Smooth muscle cell (in vitro differentiated cells): ENCODE data around the gene QSER1. TPM values are rescaled to one million over a fixed set of nuclear protein-coding genes. Genes with fewer than 3 reads are reported as not detected.

ENCODE experiments used
- DNase-seq: peaks from one replicate; lab custom pipeline; 2025; ENCODE audit not compliant: unreplicated experiment; lab: John Stamatoyannopoulos, UW
- H2AFZ ChIP-seq: fragments of 200-600 bp; sonication (generic); 2 replicates; pipeline ENCODE4 v1.6.0; 2016; ENCODE audit warnings: antibody characterized with exemption, low read depth, mild to moderate bottlenecking
- H3F3A ChIP-seq: fragments of 200-600 bp; sonication (generic); 2 replicates; pipeline ENCODE4 v1.6.0; 2017; ENCODE audit warnings: antibody characterized with exemption, low read depth
- H3K27ac ChIP-seq: fragments of 200-600 bp; sonication (generic); 2 replicates; pipeline ENCODE4 v1.5.1; 2016; ENCODE audit warnings: low read depth, mild to moderate bottlenecking
- H3K27me3 ChIP-seq: fragments of 200-600 bp; sonication (generic); 2 replicates; pipeline ENCODE4 v1.6.1; 2016; ENCODE audit warnings: low read depth, mild to moderate bottlenecking
- H3K36me3 ChIP-seq: fragments of 200-600 bp; sonication (generic); 2 replicates; pipeline ENCODE4 v1.5.1; 2016; ENCODE audit warnings: low read depth
- H3K4me1 ChIP-seq: fragments of 200-600 bp; sonication (generic); 2 replicates; pipeline ENCODE4 v1.5.1; 2016; ENCODE audit warnings: low read depth
- H3K4me2 ChIP-seq: fragments of 200-600 bp; sonication (generic); 2 replicates; pipeline ENCODE4 v1.6.0; 2016; ENCODE audit warnings: mild to moderate bottlenecking
- H3K4me3 ChIP-seq: fragments of 200-600 bp; sonication (generic); 2 replicates; pipeline ENCODE4 v1.5.1; 2016; ENCODE audit warnings: mild to moderate bottlenecking
- H3K79me2 ChIP-seq: fragments of 200-600 bp; sonication (generic); 2 replicates; pipeline ENCODE4 v1.6.0; 2016; ENCODE audit warnings: low read depth, mild to moderate bottlenecking
- H3K9ac ChIP-seq: fragments of 200-600 bp; sonication (generic); 2 replicates; pipeline ENCODE4 v1.6.0; 2016; ENCODE audit warnings: low read depth
- H3K9me3 ChIP-seq: fragments of 200-600 bp; sonication (generic); replicated peaks from 2 replicates; pipeline ENCODE4 v1.5.1; 2016; ENCODE audit warnings: low read depth
- H4K20me1 ChIP-seq: fragments of 200-600 bp; sonication (generic); 2 replicates; pipeline ENCODE4 v1.6.0; 2016; ENCODE audit warnings: low read depth
- WGBS: methylation state at CpG from one replicate; pipeline ENCODE4 v1.1.7; 2016; ENCODE audit warnings: low lambda C conversion rate; 5-methylcytosine and 5-hydroxymethylcytosine counted together
- polyA plus RNA-seq: library from polyadenylated mRNA; unstranded; fragments of >200 nt; fragmentation: Nextera tagmentation; extraction: Ambion mirVana; gene quantifications from 2 replicates; pipeline ENCODE4 v1.2.1, GENCODE V29; 2016
- total RNA-seq: library from RNA; depleted of rRNA; stranded (reverse); fragments of >200 nt; gene quantifications from 2 replicates; pipeline ENCODE4 v1.2.3, GENCODE V29; 2014
- TF ChIP-seq, protein P1 (sequence below): fragments of 200-600 bp; sonication (generic); IDR thresholded peaks from 2 replicates; pipeline ENCODE4 v1.5.1; 2017; ENCODE audit warnings: borderline replicate concordance, mild to moderate bottlenecking, antibody characterized with exemption; ENCODE audit not compliant: insufficient read depth, poor library complexity, severe bottlenecking

The QSER1 gene
- total and polyA plus RNA-seq, 2 experiments from 2014 or later, result 4.1 to 31.6 TPM

- H3K4me1 ChIP-seq, result no peaks in the 10 kb centered on the region
- H2AFZ ChIP-seq, result no peak overlapping the region
- no peaks in the 10 kb centered on the region for H3K9me3 ChIP-seq
- TF ChIP-seq, protein P1, sequence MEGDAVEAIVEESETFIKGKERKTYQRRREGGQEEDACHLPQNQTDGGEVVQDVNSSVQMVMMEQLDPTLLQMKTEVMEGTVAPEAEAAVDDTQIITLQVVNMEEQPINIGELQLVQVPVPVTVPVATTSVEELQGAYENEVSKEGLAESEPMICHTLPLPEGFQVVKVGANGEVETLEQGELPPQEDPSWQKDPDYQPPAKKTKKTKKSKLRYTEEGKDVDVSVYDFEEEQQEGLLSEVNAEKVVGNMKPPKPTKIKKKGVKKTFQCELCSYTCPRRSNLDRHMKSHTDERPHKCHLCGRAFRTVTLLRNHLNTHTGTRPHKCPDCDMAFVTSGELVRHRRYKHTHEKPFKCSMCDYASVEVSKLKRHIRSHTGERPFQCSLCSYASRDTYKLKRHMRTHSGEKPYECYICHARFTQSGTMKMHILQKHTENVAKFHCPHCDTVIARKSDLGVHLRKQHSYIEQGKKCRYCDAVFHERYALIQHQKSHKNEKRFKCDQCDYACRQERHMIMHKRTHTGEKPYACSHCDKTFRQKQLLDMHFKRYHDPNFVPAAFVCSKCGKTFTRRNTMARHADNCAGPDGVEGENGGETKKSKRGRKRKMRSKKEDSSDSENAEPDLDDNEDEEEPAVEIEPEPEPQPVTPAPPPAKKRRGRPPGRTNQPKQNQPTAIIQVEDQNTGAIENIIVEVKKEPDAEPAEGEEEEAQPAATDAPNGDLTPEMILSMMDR, result no peak
- no peaks in the 10 kb centered on the region for H3K36me3 ChIP-seq
- WGBS, result 60% methylated on average over 1 of the region's 1 CpG
- no peaks in the 10 kb centered on the region for H4K20me1 ChIP-seq
- H3F3A ChIP-seq, result no peaks in the 10 kb centered on the region
- no peaks in the 10 kb centered on the region for H3K79me2 ChIP-seq
- H3K4me3 ChIP-seq, result no peak overlapping the region
- no peak overlapping the region for H3K9ac ChIP-seq
- no peak overlapping the region for H3K27ac ChIP-seq
- H3K4me2 ChIP-seq, result no peak overlapping the region
- DNase-seq, result no peak
- H3K27me3 ChIP-seq, result no peaks in the 10 kb centered on the region
Measured at GRCh38 chr11:32990481-32990880, 97.9 kb downstream of the QSER1 start.

DNA sequence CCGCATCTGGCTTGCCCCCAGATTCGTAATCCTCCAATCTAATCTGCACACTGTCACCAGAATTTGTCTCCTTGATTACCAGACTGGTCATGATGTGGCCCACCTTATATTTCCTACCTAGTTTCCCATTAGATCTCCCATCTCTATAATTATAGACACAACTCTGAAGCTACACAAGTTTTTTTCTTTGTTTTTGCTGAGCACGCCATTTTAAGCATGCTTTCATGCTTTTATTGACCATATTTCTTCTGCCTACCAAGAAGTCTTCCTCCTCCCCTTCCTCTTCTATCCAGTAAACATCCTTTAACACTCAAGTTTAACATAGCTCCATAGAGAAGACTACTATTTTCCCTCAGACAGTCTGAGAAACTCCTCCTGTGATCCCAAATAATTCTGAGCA lies 98.8 kb downstream of the QSER1 start:
- 92% methylated on average over 3 of the region's 3 CpGs for WGBS
- no peak for DNase-seq
- no peak overlapping the region for H3K4me2 ChIP-seq

GRCh38 chr11:32991898-32992297 lies 99.3 kb downstream of the QSER1 start:
- H2AFZ ChIP-seq, result no peak overlapping the region
- H3K79me2 ChIP-seq, result no peaks in the 10 kb centered on the region
- no peak overlapping the region for H3K9ac ChIP-seq
- H3F3A ChIP-seq, result no peaks in the 10 kb centered on the region
- no peaks in the 10 kb centered on the region for H3K27me3 ChIP-seq
- no peak for DNase-seq
- H3K27ac ChIP-seq, result no peak overlapping the region
- H3K36me3 ChIP-seq, result no peaks in the 10 kb centered on the region
- no peaks in the 10 kb centered on the region for H3K4me1 ChIP-seq
- TF ChIP-seq, protein P1, result no peak
- H3K9me3 ChIP-seq, result no peaks in the 10 kb centered on the region
- H3K4me3 ChIP-seq, result no peak overlapping the region
- H3K4me2 ChIP-seq, result no peak overlapping the region
- H4K20me1 ChIP-seq, result no peaks in the 10 kb centered on the region

More for the DNA sequence above, 98.8 kb downstream of the QSER1 start:
- Histone ChIP-seq H3F3A (no peaks in the 10 kb centered on the region), H3K4me3 (no peak overlapping the region), H3K4me1 (no peaks in the 10 kb centered on the region), H3K27ac (no peak overlapping the region), H2AFZ (no peak overlapping the region), H3K27me3 (no peaks in the 10 kb centered on the region), H3K9ac (no peak overlapping the region), H3K79me2 (no peaks in the 10 kb centered on the region), H3K9me3 (no peaks in the 10 kb centered on the region), H3K36me3 (no peaks in the 10 kb centered on the region), H4K20me1 (no peaks in the 10 kb centered on the region)
- TF ChIP-seq, protein P1, result no peak

- Histone ChIP-seq H3K4me2 (peak overlapping the region; percentile 11), H3K9ac (no peak overlapping the region), H3K4me3 (no peak overlapping the region), H3K4me1 (no peaks in the 10 kb centered on the region), H3K36me3 (no peaks in the 10 kb centered on the region), H2AFZ (peak overlapping the region; percentile 16), H3K27me3 (no peaks in the 10 kb centered on the region), H3K27ac (no peak overlapping the region), H3F3A (no peaks in the 10 kb centered on the region), H4K20me1 (no peaks in the 10 kb centered on the region), H3K9me3 (no peaks in the 10 kb centered on the region), H3K79me2 (no peaks in the 10 kb centered on the region)
- DNase-seq, result no peak
- TF ChIP-seq, protein P1, result no peak
Measured at GRCh38 chr11:33000181-33000580, 107.6 kb downstream of the QSER1 start.
